NCI-H526 (cell line): Measurements from ENCODE around the gene RRM1.
A peak's percentile ranks its signal among the peaks of the same experiment; 100 is the strongest.
"Not testable (repeated sequence)": the region's sequence is repeated elsewhere in the genome, so short reads cannot be mapped to it uniquely, and the experiment has no call there.

Experiments
- DNase-seq, 2 experiments: peaks; one replicate each; lab custom pipeline; 2025; lab: John Stamatoyannopoulos, UW

RRM1 gene

DNA sequence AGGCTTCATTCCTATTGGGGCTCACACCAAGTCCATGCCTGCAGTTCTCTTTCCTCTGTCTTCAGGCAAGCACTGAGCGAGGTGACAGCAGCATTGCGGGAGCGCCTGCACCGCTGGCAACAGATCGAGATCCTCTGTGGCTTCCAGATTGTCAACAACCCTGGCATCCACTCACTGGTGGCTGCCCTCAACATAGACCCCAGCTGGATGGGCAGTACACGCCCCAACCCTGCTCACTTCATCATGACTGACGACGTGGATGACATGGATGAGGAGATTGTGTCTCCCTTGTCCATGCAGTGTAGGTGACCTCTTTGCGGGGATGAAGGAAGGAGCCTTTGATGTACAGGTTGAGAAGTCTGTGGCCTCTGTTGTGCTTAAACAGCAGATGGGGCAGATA is 11.4 kb upstream of the RRM1 start:
- no peak for DNase-seq

DNA sequence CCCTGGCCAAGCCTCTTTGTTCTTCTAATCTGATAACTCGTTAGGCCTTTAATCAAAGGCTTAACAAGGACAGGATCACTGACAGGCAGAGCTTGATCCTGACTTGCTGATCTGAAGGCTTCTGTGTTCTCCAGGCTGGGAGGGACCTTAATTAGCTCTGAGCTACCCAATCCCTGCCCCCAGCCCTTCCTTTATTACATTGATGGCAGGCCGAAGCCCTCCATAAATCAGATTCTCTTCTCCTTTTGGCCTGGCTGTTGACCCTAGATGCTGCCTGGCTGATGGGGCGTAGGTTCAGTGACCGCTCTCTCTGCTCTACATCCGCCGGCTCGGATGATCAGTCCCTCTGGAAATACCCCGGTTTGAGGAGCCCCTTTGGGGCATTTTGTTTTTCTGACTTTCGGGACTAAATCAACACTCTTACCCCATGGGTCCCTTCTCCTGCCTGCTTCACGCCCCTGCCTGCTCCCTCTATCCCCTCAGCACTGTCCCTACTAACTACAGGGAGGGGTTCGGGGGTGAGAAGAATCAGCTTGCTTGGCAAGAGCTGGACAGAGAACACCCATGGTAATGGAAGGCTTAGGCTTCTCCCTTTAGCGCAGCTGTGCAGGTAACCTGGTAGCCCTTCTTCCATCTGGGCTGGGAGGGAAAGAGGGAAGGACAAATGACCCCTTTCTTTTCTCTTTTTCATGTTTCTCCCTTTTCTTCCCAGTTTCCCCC is 10.0 kb upstream of the RRM1 start:
- DNase-seq, result no peak

DNA sequence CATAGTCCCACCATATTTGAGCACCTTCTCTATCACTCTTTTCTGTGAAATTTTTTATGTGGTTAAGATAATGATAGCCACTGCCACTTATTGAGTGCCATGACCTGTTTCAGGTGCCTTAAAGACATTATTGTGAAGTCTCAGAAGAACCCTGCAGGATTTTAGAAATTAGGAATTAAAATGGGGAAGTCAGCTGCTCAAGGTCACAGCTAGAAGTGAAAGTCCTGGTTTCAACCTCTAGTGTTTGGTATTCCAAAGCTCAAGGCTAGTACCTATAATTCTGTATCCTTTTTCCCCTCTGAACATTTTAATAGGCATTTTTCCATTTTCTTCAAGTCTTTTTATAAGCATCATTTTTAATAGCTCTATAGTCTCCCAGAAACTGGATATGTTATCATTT is 9.0 kb upstream of the RRM1 start:
- no peak for DNase-seq

DNA sequence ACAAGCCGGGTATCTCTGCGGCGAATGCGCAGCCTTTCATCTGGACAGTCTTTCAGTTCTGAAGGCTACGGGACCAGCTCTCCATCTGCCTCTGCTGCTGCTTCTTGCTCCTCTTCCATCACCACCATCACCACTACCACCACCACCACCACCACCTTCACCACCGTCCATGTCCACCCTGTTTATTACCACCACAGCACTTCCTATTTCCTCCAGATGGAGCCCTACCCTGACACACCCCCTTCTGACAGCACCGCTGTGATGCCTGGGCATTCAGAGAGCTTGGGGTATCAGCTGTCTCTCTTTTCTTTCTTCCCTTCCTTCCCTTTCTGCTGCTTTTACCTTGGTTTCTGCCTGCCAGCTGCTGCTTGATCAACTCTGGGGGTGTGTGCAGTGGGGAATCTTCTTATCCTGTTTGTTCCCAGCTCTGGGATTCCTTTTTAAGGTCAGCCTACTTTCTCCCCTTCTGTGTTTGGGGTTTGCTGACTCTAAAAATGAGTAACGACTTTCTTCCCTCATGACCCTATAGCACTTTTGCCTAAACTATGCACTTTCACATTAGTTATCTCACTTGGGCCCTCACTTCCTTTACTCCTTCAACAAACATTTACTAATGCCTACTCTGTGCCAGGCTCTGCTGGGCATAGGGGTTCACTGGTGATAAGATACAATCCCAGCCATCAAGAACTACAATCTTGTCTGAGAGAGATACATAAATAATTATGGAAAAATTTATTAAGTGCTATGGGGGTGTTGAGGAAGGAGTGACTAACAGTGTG is 7.8 kb upstream of the RRM1 start:
- DNase-seq, result no peak

DNA sequence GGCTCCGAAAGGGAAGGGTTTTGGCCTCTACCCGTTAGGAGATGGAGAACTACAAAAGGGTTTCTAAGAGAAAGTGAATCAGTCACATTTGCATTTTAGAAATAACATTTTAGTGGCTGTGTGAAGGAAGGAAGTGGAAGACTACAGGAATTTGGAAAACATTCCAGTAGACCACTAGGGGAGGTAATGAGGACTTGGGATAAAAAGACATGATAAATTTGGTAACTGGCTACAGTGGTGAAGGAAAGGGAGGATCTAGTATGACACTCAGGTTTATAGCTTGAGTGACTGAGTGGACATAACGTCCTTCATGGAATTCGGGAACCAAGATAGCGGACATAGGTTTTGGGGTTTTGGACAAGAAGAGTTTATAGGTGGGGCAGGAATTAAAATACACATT is 7.0 kb upstream of the RRM1 start:
- DNase-seq, result no peak

DNA sequence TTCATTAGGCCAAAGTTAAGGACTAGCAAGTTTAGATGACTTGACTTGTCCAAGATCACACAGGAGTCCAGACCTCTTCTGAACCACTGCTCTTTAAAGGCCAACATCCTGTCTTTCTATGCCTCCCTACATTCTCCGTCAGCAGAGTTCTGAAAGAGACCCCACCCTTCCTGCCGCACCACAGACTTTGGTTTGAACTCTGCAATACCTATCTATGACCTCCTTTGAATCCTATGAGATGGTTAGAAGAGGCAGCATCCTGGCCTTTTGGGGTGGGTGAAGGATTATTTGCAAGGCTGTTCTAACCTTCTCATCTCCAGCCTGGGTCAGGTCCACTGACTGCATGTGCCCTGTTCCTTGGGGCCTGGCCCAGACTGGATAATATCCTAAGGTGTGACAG is 4.3 kb upstream of the RRM1 start:
- DNase-seq, result no peak

DNA sequence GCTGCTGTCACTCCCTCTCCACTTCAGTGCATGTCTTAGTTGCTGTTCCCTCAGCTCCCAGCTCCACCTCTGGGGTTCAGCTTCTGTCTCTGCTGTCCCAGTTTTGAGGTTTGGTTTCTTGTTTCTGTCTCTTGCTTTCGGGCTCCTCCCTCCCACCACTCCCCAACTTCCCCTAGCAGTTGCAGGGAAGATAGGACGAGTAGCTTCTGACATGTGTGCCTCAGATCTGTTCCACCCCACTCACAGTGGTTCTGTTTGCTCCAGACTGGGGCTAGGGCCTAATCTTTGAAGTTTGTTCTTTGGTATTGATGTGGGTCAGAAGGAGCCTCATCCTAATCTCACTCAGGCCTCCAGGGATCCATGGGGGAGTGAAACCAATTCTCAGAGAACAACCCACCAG is 2.6 kb upstream of the RRM1 start:
- no peak for DNase-seq

DNA sequence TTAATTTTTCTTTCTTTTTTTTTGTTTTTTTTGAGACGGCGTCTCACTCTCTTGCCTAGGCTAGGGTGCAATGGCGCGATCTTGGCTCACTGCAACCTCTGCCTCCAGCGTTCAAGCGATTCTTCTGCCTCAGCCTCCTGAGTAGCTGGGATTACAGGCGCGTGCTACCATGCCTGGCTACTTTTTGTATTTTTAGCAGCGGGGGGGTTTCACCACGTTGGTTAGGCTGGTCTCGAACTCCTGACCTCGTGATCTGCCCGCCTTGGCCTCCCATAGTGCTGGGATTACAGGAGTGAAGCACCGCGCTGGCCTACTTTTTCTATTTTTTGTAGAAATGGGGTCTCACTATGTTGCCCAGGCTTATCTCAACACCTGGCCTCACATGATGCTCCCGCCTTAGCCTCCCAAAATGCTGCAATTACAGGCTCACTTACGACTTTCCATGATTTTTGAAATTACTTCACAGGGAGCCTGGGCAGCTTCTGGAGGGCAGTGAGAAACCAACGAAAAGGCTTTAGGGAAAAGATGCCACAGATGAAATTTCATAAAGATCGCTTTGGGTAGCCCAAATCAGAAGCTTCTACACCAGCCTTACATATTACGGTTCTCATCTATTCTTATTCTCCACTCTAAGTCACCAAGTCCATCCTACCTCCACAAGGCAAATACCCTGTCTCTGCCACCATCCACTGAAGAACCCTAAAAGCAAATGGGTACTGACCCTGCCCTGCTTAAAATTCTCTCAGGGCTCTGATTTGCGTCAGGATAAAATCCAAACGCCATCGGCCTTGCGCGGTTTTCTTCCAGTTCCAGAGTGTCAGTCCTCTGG is 866 bp upstream of the RRM1 start:
- peak in 1 of 2 experiments; percentile 52 for DNase-seq

DNA sequence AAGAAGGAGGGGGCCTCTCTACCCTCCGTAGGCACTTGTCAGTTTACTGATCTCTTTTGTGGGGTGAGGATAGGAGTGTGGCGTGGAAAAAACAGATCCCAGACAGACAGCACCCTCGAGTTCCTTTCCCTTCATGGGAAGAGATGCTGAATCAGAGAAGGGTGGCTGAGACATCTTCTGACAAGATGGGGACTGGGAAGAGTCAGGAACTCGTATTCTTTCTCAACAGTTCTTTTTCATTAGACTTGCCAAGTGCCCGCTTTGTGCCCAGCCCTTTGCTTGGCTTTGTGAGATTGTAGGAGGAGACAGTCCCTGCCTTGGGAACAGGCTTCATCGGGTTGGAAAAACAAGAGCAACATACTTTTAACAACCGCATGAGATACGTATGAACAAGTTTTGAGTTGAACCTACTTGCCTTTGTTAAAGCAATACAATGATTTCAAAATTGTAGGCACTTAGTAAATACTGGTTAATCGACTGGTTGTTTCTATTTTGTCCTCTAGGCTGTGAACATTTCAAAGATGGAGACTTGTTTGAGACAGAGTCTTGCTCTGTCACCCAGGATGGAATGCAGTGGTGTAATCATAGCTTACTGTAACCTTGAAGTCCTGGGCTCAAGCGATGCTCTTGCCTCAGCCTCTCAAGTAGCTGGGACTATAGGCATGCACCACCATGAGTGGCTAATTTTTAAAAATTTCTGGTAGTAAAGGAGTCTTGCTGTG is 1.1 kb downstream of the RRM1 start:
- DNase-seq, result peak; percentile 8 to 20

DNA sequence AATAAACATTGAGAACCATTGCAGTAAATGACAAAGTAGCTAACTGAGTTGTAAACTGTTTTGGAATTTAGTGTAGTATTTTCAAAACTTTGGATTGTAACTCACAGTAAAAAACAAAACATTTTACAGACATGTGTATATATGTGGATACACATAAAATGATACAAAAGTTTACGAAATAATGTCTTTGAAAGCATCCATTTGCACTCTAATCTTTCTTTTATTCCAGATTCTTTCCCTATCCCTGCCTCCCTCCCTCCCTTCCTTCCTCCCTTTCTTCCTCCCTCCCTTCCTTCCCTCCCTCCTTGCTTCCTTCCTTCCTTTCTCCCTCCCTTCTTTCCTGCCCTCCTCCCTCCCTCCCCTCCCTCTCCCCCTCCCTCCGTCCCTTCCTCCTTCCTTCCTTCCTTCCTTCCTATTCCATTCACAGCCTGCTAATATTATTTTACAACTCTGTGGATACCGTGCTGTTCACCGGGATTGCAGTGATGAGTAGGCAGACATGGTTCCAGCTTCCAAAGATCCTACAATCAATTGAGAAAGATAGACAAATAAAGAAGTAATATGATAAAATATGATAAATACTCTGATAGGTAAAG is 3.5 kb downstream of the RRM1 start:
- no peak for DNase-seq

DNA sequence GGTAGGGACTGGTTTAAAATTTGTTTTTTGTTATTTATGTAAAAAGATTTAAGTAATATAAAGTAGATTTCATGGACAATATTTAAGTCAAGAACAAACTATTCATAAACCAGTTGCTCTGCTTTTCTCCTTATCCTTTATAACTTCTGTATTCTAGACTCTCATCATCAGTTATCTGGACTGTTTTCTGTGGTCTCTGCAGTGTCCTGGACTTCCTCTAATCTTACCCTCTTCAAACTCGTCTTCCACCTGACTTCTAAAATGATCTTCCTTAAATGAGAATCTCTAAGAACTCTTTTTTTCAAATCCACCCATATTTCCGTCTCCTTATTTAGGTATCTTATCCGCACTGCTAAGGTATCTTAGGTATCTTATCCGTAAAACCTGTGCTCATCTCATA is 8.1 kb downstream of the RRM1 start:
- no peak for DNase-seq

DNA sequence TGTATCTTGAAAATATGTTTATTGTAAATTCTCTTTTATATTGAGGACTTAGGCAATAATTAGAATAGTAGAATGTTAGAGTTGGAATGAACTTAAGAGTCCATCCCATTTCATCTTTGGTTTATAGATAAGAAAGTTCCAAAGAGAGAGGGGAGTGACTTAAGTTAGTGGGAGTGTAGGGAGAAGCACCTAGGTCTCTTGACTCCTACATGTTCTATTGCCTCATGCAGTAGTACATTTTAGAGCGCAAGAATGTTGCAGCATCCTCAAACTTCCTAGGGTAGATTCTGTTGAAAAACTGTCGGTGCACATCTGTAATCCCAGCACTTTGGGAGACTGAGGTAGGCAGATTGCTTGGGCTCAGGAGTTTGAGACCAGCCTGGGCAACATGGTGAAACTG is 8.7 kb downstream of the RRM1 start:
- no peak for DNase-seq

DNA sequence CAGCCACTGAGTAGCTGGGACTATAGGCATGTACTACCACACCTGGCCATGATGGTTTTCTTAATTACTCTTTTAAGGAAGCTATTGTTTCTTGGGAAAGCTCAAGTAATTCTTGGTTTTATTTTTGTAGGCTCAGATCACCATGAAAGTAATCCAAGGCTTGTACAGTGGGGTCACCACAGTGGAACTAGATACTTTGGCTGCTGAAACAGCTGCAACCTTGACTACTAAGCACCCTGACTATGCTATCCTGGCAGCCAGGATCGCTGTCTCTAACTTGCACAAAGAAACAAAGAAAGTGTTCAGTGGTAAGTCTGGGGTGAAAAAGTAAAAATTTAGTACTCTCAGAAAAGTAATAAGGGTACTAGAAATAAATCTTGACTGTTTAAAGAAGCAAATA is 11.3 kb downstream of the RRM1 start:
- DNase-seq, result no peak

DNA sequence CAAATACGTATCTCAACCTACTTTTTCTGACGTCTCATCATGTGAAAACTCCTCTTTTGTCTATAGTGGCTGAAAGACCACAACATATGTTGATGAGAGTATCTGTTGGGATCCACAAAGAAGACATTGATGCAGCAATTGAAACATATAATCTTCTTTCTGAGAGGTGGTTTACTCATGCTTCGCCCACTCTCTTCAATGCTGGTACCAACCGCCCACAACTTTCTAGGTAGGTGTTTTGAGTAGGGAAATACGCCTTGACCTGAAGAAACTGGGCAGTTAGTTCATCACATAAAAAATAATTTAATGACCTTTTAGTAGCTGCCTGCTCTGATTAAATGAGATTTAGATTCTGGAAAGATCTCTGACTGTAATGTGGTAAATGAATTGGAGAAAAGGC is 17.2 kb downstream of the RRM1 start:
- DNase-seq, result no peak

DNA sequence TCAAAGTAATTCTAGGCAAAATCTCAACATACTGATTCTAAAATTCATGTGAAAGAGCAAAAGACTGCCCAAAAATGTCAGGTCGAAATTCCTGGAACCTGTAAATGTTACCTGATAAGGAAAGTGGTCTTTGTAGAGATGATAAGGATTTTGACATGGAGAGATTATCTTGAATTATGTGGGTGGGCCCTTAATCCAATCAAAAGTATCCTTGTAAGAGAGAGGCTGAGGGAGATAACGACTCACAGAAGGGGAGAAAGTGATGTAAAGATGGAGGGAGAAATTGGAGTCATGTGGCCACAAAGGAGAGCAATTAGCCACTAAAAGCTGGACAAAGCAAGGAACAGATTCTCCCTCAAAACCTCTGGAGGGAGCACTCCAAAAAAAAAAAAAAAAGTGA is 20.5 kb downstream of the RRM1 start:
- DNase-seq, result no peak

DNA sequence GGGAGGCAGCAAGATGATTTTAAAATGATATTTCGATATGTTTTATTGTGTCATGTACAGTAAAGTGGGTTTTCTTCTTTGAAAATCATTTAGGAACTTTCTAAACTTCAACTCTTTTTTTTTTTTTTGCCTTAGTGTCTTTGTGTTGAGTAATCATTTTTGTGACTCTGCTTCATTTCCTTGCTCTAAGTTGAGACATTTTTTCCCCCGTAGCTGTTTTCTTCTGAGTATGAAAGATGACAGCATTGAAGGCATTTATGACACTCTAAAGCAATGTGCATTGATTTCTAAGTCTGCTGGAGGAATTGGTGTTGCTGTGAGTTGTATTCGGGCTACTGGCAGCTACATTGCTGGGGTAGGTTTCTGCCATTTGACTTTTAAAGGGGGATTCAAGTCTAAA is 23.5 kb downstream of the RRM1 start:
- no peak for DNase-seq

DNA sequence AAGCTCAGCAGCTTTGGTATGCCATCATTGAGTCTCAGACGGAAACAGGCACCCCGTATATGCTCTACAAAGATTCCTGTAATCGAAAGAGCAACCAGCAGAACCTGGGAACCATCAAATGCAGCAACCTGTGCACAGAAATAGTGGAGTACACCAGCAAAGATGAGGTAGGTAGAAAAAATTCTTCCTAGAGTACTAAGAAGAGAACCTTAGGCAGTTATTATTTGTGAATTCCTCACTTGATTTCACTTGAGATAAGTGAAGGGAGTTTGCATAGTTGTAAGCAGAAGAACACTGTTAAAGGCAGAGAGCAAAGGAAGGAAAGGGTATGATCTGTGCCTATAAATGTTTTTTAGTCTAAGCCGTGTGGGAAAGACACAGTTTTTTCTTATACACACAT is 28.6 kb downstream of the RRM1 start:
- DNase-seq, result no peak

DNA sequence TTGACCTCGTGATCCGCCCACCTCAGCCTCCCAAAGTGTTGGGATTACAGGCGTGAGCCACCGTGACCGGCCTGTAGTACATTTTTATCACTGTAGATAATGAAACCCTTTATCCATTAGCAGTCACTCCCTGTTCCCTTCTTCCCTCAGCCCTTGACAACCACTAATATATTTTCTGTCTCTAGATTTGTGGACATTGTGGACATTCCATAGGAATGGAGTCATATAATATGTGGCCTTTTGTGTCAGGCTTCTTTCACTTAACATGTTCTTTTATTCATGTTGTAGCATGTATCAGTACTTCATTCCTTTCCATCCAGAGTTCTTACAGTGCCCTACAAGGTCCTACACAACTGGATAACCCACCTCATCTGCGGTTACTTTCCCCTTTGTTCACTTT is 30.5 kb downstream of the RRM1 start:
- DNase-seq, result no peak

DNA sequence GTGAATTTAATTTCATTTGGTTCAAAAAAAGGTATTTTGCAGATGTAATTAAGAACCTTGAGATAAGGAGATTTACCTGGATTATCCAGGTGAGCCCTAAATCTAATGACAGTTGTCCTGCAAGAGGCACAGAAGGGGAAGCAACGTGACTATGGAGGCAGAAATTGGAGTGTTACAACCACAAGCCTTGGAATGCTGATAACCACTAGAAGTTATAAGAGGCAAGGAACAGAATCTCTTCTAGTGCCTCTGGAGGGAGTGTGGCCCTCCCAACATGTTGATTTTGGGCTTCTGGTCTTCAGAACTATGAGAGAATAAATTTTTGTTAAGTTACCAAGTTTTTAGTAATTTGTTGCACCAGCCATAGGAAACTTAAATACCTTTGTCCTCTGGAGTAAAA is 32.8 kb downstream of the RRM1 start:
- no peak for DNase-seq

DNA sequence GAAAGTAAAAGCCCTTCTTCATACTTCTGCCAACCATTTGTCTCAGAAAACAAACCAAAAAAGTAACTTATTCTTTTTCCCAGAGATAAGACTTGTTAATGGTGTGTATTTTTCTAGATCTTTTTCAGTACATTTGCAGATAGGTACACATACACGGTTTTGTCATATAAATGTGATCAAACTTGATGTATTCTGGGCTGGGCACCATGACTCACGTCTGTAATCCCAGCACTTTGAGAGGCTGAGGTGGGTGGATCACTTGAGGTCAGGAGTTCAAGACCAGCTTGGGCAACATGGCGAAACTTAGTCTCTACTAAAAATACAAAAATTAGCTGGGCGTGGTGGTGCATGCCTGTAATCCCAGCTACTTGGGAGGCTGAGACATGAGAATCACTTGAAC is 35.6 kb downstream of the RRM1 start:
- not testable (repeated sequence) for DNase-seq

DNA sequence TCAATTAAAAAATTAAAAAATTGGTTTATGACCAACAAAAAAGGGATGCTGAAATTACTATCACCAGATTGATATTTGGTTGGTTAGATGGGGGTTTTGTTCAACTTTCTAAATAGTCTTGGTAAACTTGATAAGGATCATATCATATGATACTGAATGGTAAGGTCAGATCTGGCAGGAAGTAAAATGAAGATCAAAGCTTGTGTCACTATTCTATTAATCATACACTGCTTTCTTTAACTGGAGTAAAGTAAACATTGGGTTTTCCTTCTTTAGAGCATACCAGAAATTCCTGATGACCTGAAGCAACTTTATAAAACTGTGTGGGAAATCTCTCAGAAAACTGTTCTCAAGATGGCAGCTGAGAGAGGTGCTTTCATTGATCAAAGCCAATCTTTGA is 40.2 kb downstream of the RRM1 start:
- no peak for DNase-seq

DNA sequence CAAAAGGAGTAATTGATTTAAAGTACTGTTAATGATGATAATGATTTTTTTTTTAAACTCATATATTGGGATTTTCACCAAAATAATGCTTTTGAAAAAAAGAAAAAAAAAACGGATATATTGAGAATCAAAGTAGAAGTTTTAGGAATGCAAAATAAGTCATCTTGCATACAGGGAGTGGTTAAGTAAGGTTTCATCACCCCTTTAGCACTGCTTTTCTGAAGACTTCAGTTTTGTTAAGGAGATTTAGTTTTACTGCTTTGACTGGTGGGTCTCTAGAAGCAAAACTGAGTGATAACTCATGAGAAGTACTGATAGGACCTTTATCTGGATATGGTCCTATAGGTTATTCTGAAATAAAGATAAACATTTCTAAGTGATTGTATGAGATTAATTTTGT is 43.9 kb downstream of the RRM1 start:
- DNase-seq, result no peak
